Activated T-helper 1 cell treated with anti-CD3 and anti-CD28 coated beads, Interleukin-12 subunit alpha, Interleukin-12 subunit beta, Interleukin-2, Interleukin-4 antibody, amounts not matched to agents 30 ng/mL and 10 ng/mL and 1 ng/mL, durations not matched to agents 14 hours and 24 hours and 36 hours (primary cell): ENCODE data around the gene ST3GAL3. TPM values are rescaled to one million over a fixed set of nuclear protein-coding genes. Genes with fewer than 3 reads are reported as not detected.
"Not testable (repeated sequence)": the region's sequence is repeated elsewhere in the genome, so short reads cannot be mapped to it uniquely, and the experiment has no call there.

Source experiments
- DNase-seq: peaks from one replicate; pipeline ENCODE4 v3.0.0; 2021; ENCODE audit warnings: low spot score
- H3K27ac Mint-ChIP-seq: one replicate; pipeline ENCODE4 v1.8.0; 2021; ENCODE audit warnings: mild to moderate bottlenecking, mixed read lengths
- H3K27me3 Mint-ChIP-seq: one replicate; pipeline ENCODE4 v1.8.0; 2022; ENCODE audit warnings: mild to moderate bottlenecking, moderate library complexity, mixed read lengths; ENCODE audit not compliant: insufficient read depth
- H3K36me3 Mint-ChIP-seq: one replicate; pipeline ENCODE4 v1.8.0; 2021; ENCODE audit warnings: low read depth, mixed read lengths
- H3K4me1 Mint-ChIP-seq: one replicate; pipeline ENCODE4 v1.8.0; 2021; ENCODE audit warnings: low read depth, mixed read lengths
- H3K4me3 Mint-ChIP-seq: one replicate; pipeline ENCODE4 v1.8.0; 2021; ENCODE audit warnings: mild to moderate bottlenecking, moderate library complexity, mixed read lengths
- H3K9me3 Mint-ChIP-seq: one replicate; pipeline ENCODE4 v1.8.0; 2021; ENCODE audit warnings: mixed read lengths
- intact Hi-C: fragments of 100-400 bp; cut with micrococcal nuclease; formaldehyde crosslinking; loops from one replicate; pipeline ENCODE4 v1.15.1; 2024
- total RNA-seq: library from RNA; stranded (reverse); gene quantifications from 2 replicates; pipeline ENCODE4 v1.2.3, GENCODE V29; 2022

Gene ST3GAL3
- total RNA-seq, 1 donor from 2014 or later: 19.0 TPM

DNA sequence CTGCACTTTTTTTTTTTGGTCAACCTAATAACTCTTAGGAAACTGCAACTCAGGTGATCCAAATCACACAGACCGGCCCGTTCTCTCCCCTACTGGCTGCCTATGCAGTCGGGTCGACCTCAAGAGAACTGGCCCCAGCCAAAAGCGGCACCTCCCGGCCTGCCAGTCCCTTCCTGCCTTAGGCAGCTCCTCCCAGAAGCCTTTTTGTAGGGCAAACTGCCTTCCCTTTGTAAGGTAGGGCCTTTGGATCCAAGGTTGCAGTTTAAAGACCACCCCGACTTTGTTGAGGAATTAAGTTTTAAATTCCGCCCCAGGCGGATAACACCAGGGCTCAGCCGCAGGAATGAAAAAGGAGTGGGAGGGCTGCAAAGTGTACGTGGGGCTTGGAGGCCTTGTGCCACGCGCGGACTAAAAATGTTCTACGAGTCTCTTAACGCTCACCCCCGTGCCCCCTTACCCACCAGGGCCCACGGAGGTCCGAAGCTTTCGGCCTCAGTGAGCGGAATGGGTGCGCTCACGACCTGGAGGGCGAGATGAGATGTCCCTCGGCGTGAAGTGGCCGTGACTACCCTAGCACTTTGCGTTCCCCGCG, 642 bp upstream of the ST3GAL3 start:
- H3K9me3 Mint-ChIP-seq: no peaks in the 10 kb centered on the region
- H3K36me3 Mint-ChIP-seq: peaks cover 30% of the 10 kb centered on the region
- intact Hi-C loops: loop anchor here (1.0 to 10.0 kb wide), 12 partner anchors 56 to 1281 kb away; partner anchors contain the start of genes ATP6V0B, CCDC24, EIF2B3 and ELOVL1
- DNase-seq: peak; percentile 7
- peak overlapping the region; percentile 76 for H3K27ac Mint-ChIP-seq
- no peaks in the 10 kb centered on the region for H3K27me3 Mint-ChIP-seq
- H3K4me1 Mint-ChIP-seq: peaks cover 46% of the 10 kb centered on the region
- peak overlapping the region; percentile 88 for H3K4me3 Mint-ChIP-seq

DNA sequence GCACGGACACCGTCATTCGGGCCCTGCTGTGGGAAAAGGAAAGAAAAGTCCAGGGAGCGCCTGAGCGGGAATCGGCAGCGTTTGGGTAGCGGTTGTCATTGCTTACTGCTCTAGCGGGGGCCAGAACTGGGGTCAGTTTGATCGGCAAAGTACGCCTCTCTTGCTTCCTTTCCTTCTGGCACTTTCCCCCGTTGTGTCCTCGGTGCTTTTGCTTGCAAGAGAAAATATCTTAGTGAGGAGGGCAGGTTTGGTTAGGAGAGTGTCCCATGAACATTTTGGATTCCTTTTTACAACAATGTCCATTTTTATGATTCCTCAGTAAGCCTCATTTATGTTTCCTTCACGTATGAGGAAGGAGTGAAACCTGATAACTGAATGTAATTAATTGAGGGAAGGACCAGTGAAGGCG, 670 bp downstream of the ST3GAL3 start:
- Mint-ChIP-seq H3K4me3 (peak overlapping the region; percentile 92), H3K36me3 (peaks cover 26% of the 10 kb centered on the region), H3K27ac (peak overlapping the region; percentile 83), H3K9me3 (no peaks in the 10 kb centered on the region), H3K27me3 (no peaks in the 10 kb centered on the region), H3K4me1 (peaks cover 46% of the 10 kb centered on the region)
- DNase-seq: no peak
- intact Hi-C loops: loop anchor here (5.0 to 10.0 kb wide), 4 partner anchors 256 to 1279 kb away; partner anchors contain the start of genes EIF2B3, ELOVL1 and HYI

DNA sequence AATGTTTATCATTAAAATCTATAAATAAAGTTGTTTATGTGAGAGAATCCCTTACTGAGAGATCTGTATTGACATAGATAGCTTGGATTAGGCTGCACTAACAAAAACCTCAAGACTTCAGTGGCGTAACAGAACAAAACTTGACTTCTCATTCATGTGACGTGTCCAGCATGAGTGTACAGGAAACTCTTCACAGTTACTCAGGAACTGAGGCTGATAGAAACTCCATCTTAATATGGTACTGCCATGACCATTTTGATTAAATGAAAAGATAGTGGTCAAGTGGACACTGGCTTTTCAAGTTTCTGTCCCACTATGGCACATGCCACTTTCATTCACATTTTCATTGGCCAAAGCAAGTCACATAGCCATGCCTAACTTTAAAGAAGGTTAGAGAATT, 3.7 kb downstream of the ST3GAL3 start:
- Mint-ChIP-seq H3K27ac (no peak overlapping the region), H3K36me3 (peaks cover 18% of the 10 kb centered on the region), H3K27me3 (no peaks in the 10 kb centered on the region), H3K4me1 (peaks cover 37% of the 10 kb centered on the region), H3K9me3 (no peaks in the 10 kb centered on the region), H3K4me3 (no peak overlapping the region)
- DNase-seq: no peak
- intact Hi-C loops: no loop called here

DNA sequence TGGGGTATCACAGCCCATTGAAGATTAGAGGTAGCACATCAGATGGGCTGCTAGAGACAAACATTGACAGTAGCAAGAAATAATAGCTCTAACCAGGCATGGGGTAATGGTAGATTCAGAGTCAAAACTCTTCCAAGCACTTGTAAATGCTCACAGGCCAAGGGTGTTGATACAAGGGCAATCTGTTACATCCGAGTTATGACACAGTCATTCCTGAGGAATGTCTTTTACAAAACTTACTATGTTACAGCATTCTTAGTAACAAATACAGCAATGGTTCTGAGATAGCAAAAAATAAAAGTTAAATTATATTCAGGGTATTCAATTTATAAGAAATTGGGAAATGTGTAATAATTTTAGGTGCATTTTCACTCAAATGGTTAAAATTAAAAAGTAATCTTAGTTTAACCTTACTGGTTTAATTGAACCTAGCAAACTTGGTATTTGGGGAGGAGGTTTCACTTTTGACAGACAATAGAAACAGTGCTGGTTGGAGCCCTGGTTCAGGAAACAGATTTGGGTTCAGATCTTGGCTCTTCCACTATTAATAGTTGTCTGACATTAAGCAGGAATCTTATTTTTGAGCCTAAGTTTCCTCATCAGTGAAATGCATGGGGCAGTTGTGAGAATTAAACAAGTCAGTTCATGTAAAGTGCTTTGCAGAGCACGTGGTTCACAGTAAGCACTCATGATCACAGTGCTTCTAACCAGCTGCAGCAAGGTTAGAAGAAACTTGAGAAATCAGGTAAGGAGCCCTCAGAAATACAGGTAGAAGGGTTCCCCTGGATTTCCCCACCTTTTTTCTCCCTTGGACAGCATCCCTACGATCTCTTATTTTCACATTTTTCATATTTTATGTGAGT, 4.4 kb downstream of the ST3GAL3 start:
- H3K4me1 Mint-ChIP-seq: peaks cover 30% of the 10 kb centered on the region

DNA sequence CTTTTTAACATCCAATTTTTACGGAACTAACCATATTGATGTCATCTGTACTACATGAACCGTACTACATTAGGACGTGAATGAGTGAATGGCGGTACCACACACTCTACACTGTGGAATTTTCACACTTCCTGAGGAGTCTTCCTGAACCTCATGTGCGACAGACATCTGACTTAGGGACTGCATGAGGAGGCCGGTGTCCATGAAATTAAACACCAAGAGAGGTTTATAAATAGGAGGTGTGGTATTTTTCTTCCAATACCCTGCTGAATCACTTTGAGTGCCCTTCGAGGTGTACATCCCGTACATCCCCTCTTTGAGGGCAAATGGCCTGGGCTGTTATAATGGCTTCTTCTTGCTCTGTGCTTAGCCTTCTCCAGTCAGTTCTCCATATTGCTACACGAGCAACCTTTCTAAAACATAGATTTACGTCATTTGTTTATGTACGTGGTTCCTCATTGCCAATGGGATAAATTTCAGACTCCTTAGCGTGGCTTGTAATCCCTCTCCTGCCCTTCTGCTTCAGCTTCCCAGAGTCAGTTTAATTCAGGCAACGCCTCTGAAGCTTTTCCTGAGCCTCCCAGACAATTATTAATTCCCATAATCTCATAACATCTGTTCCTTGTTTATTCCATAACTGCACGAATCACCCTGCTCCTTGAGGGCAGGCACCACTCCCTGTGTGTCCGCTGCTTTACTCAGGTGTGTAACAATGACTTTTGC, 9.4 kb downstream of the ST3GAL3 start:
- H3K9me3 Mint-ChIP-seq: no peaks in the 10 kb centered on the region
- H3K4me3 Mint-ChIP-seq: no peak overlapping the region
- H3K4me1 Mint-ChIP-seq: peaks cover under 1% of the 10 kb centered on the region
- H3K27ac Mint-ChIP-seq: no peak overlapping the region
- DNase-seq: no peak
- peaks cover 6% of the 10 kb centered on the region for H3K36me3 Mint-ChIP-seq
- no peaks in the 10 kb centered on the region for H3K27me3 Mint-ChIP-seq
- intact Hi-C loops: no loop called here

More for the DNA sequence above, 4.4 kb downstream of the ST3GAL3 start:
- no peak for DNase-seq
- intact Hi-C loops: no loop called here
- Mint-ChIP-seq H3K27ac (no peak overlapping the region), H3K9me3 (no peaks in the 10 kb centered on the region), H3K4me3 (no peak overlapping the region), H3K27me3 (no peaks in the 10 kb centered on the region), H3K36me3 (peaks cover 20% of the 10 kb centered on the region)

DNA sequence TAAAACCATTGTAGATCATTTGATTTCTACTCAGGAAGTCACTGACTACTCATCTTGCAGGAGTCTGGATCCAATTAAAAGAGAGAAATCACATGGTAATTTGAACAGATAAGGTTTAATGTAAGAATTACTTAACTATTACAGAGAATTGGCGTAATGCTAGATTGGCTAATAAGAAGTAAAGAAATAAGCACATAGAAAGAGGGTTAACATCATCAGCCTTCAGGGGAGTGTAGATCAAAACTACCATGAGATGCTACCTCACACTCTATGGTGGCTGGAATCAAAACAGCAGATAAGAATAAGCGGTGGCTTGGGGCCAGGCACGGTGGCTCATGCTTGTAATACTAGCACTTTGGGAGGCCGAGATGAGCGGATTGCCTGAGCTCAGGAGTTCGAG, 11.7 kb downstream of the ST3GAL3 start:
- Mint-ChIP-seq H3K9me3 (no peaks in the 10 kb centered on the region), H3K27me3 (no peaks in the 10 kb centered on the region), H3K36me3 (peaks cover 9% of the 10 kb centered on the region), H3K4me3 (no peak overlapping the region), H3K4me1 (no peaks in the 10 kb centered on the region), H3K27ac (no peak overlapping the region)
- DNase-seq: no peak
- intact Hi-C loops: no loop called here

DNA sequence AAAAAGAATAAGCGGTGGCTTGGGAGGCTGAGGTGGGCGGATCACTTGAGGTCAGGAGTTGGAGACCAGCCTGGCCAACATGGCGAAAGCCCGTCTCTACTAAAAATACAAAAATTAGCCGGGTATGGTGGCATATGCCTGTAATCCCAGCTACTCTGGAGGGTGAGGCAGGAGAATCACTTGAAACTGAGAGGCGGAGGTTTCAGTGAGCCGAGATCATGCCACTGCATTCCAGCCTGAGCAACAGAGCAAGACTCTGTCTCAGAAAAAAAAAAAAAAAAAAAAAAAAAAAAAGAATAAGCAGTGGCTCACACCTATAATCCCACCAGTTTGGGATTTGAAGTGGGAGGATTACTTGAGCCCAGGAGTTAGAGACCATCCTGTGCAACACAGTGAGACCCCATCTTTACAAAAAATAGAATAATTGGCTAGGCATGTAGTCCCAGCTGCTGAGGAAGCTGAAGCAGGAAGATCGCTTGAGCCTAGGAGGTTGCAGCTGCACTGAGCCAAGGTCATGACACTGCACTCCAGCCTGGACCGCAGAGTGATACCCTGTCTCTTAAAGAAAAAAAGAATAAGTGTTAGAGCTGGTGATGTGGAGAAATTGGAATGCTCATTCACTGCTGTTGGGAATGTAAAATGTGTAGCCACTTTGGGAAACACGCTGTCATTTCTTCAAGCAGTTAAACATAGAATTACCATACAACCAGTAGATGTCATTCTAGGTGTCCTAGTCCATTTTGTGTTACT, 12.5 kb downstream of the ST3GAL3 start:
- DNase-seq, H3K4me1 Mint-ChIP-seq, H3K4me3 Mint-ChIP-seq, H3K27me3 Mint-ChIP-seq, H3K9me3 Mint-ChIP-seq, H3K36me3 Mint-ChIP-seq, H3K27ac Mint-ChIP-seq, intact Hi-C loops: not testable (repeated sequence)

DNA sequence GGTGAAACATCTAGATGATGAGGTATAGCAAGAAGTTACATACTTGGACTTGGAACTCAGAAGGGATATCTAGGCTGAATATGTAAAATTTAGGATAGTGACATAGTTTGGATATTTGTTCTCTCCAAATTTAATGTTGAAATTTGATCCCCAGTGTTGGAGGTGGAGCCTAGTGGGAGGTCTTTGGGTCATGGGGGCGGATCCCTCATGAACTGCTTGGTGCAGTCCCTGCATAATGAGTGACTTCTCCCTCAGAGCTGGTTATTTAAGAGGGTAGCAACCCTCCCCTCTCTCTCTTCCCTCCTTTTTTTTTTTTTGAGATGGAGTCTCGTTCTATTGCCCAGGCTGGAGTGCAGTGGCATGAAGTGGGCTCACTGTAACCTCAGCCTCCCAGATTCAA, 15.5 kb downstream of the ST3GAL3 start:
- Mint-ChIP-seq H3K27me3 (no peaks in the 10 kb centered on the region), H3K36me3 (peaks cover 3% of the 10 kb centered on the region), H3K9me3 (no peaks in the 10 kb centered on the region), H3K27ac (no peak overlapping the region), H3K4me3 (no peak overlapping the region), H3K4me1 (peaks cover 4% of the 10 kb centered on the region)
- intact Hi-C loops: no loop called here
- DNase-seq: no peak

DNA sequence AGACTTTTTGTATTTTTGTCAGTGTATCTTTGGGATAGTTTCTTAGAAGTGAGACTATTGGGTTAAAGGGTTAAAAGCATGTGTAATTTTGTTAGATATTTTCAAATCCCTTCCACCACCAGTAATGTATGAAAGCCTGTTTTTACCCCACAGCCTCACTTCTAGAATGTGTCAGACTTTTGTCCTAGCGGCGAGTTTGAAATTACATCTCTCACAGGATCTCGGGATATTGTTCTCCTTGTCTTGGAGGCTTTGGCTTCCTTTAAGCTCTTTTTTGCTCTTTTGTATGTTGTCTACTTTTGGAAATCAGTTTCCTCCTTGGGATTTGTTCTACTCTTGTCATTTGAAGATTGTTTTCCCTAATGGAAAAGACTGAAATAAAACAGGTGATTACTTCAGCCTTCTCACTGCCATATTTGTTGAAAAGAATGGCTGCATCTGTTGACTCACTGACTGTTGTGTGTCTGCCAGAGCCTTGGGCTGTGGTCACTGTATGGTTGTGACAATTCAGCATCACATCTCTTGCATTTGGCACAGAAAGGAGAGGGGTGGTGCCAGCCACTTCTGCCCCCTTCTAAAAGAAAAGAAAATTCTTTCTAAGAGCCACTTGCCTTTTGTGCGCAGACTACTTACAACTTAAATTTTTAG, 22.6 kb downstream of the ST3GAL3 start:
- no peaks in the 10 kb centered on the region for H3K27me3 Mint-ChIP-seq
- peaks cover 4% of the 10 kb centered on the region for H3K4me1 Mint-ChIP-seq
- DNase-seq: no peak
- peaks cover 3% of the 10 kb centered on the region for H3K36me3 Mint-ChIP-seq
- intact Hi-C loops: no loop called here
- H3K4me3 Mint-ChIP-seq: no peak overlapping the region
- H3K27ac Mint-ChIP-seq: no peak overlapping the region
- H3K9me3 Mint-ChIP-seq: no peaks in the 10 kb centered on the region

DNA sequence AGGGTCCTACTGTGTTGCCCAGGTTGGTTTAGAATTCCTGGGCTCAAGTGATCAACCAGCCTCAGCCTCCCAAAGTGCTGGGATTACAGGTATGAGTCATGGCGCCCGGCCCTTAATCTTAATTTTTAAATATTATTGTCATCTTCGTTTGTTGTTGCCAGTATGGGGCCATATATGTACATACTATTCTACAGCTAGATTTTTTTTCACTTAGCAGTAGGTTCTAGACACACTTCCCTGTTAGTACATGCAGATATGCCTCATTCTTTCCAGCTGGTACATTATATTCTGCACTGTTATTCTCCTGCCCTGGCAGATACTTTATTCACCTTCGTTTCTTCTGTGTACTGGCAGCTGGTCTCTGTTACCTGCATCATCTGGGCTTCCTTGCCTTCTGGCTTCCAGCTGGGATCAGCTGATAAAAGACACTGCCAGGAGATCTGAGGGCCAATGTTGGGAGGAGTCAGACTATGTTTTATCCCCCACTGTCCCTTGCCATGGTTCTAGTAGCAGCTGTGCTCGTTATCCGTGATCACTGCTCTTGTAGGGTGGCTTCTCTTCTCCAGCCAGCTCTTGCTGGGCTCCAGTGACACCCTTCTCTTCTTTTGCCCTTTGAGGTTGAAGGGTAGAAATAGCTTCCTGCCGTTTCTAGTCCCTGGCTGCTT, 24.7 kb downstream of the ST3GAL3 start:
- H3K4me1 Mint-ChIP-seq: peaks cover 3% of the 10 kb centered on the region
- intact Hi-C loops: no loop called here
- no peak overlapping the region for H3K27ac Mint-ChIP-seq
- no peaks in the 10 kb centered on the region for H3K9me3 Mint-ChIP-seq
- H3K36me3 Mint-ChIP-seq: peaks cover 6% of the 10 kb centered on the region
- H3K4me3 Mint-ChIP-seq: no peak overlapping the region
- DNase-seq: no peak
- no peaks in the 10 kb centered on the region for H3K27me3 Mint-ChIP-seq

DNA sequence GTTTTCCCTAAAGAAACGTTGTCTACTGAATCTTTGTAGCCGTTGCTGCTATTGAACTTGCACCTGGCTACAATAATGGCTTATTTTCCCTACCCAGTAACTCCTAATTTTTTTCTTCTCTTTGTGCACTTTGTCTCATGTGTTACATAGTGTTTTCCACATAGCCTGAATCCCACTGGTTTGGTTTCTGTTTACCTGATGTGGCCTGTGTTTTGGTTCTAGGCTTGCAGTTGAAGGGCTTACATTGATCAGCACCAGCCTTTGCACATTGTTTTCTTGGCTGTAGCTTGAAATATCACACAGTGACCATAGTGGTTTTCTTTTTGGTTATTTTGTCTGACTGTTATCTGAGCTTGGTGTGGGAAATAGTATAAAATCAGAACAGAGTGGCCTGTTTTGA, 29.5 kb downstream of the ST3GAL3 start:
- Mint-ChIP-seq H3K36me3 (peaks cover 3% of the 10 kb centered on the region), H3K27ac (no peak overlapping the region), H3K27me3 (no peaks in the 10 kb centered on the region), H3K4me3 (no peak overlapping the region), H3K4me1 (no peaks in the 10 kb centered on the region), H3K9me3 (no peaks in the 10 kb centered on the region)
- no peak for DNase-seq
- intact Hi-C loops: no loop called here

DNA sequence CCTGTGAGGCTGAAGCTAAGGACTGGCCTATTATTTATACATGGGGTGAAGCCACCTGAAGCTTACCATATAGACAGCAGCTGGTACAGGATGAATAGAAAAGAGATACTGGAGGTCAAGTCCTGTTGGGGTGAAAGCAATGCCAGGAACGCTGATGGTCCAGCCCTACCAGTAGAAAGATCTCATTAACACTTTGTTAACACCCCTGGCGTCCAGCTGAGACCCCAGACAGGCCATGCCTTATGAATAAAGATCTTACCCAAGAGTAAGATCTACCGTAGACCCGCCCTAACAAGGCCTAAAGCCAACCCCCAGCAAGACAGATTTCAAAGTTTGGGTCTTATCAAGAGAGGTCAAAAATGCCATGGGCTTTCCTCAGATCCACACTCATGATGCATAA, 34.7 kb downstream of the ST3GAL3 start:
- H3K9me3 Mint-ChIP-seq: no peaks in the 10 kb centered on the region
- no peak for DNase-seq
- no peaks in the 10 kb centered on the region for H3K4me1 Mint-ChIP-seq
- H3K27ac Mint-ChIP-seq: no peak overlapping the region
- no peak overlapping the region for H3K4me3 Mint-ChIP-seq
- peaks cover 3% of the 10 kb centered on the region for H3K36me3 Mint-ChIP-seq
- intact Hi-C loops: no loop called here
- no peaks in the 10 kb centered on the region for H3K27me3 Mint-ChIP-seq
